WTC11 (cell line): ENCODE data around the gene DNAJC10. TPM values are rescaled to one million over a fixed set of nuclear protein-coding genes. Genes with fewer than 3 reads are reported as not detected.

Experiments
- ATAC-seq: fragments of 200-7000 bp; cut with Tn5 transposase; 2 replicates; pipeline ENCODE4 v1.10.0; 2021; ENCODE audit warnings: mild to moderate bottlenecking, moderate library complexity
- CTCF ChIA-PET: fragments of 300-600 bp; sonication (Branson Sonifier 250); formaldehyde crosslinking; loops from one replicate; lab custom pipeline; 2021; ENCODE audit warnings: antibody characterized with exemption; lab: Charles Lee
- POLR2A ChIA-PET: fragments of 350-600 bp; sonication (Branson Sonifier 250); formaldehyde crosslinking; loops from one replicate; lab custom pipeline; 2021; ENCODE audit warnings: antibody characterized with exemption; lab: Charles Lee
- DNase-seq: peaks from one replicate; pipeline ENCODE4 v3.0.0; 2021; ENCODE audit warnings: low spot score
- H3K27ac Mint-ChIP-seq: 2 replicates; pipeline ENCODE4 v1.8.0; 2021; ENCODE audit warnings: mixed read lengths
- H3K27me3 Mint-ChIP-seq: 2 replicates; pipeline ENCODE4 v1.8.0; 2021; ENCODE audit warnings: low read depth, mild to moderate bottlenecking, moderate library complexity, mixed read lengths
- H3K36me3 Mint-ChIP-seq: 2 replicates; pipeline ENCODE4 v1.8.0; 2021; ENCODE audit warnings: mixed read lengths
- H3K4me1 Mint-ChIP-seq: 2 replicates; pipeline ENCODE4 v1.8.0; 2022; ENCODE audit warnings: mixed read lengths
- H3K4me3 Mint-ChIP-seq: 2 replicates; pipeline ENCODE4 v1.8.0; 2021; ENCODE audit warnings: mild to moderate bottlenecking, moderate library complexity, mixed read lengths
- H3K9me3 Mint-ChIP-seq: 2 replicates; pipeline ENCODE4 v1.8.0; 2021; ENCODE audit warnings: mixed read lengths
- EMX1 ChIP-seq: fragments of 250-450 bp; sonication (Bioruptor Pico); IDR thresholded peaks from 2 replicates; pipeline ENCODE4 v1.8.0; 2021; ENCODE audit warnings: mild to moderate bottlenecking
- GRHL2 ChIP-seq: fragments of 250-450 bp; sonication (Bioruptor Pico); IDR thresholded peaks from 2 replicates; pipeline ENCODE4 v1.8.0; 2022; ENCODE audit warnings: mild to moderate bottlenecking, moderate library complexity; ENCODE audit not compliant: insufficient replicate concordance, severe bottlenecking
- JAZF1 ChIP-seq: fragments of 250-450 bp; sonication (Bioruptor Pico); IDR thresholded peaks from 2 replicates; pipeline ENCODE4 v1.9.0; 2021; ENCODE audit warnings: moderate library complexity, mild to moderate bottlenecking, inconsistent platforms
- KAT7 ChIP-seq: sonication (generic); formaldehyde crosslinking; IDR thresholded peaks from 2 replicates; pipeline ENCODE4 v1.8.1; 2023; ENCODE audit warnings: missing genetic modification reagents, mild to moderate bottlenecking, borderline replicate concordance
- NFATC4 ChIP-seq: fragments of 250-450 bp; sonication (Bioruptor Pico); IDR thresholded peaks from 2 replicates; pipeline ENCODE4 v1.9.0; 2021; ENCODE audit warnings: mild to moderate bottlenecking
- OVOL2 ChIP-seq: fragments of 250-450 bp; sonication (Bioruptor Pico); IDR thresholded peaks from 2 replicates; pipeline ENCODE4 v1.9.0; 2021; ENCODE audit warnings: mild to moderate bottlenecking, borderline replicate concordance
- RORB ChIP-seq: fragments of 250-450 bp; sonication (Bioruptor Pico); IDR thresholded peaks from 2 replicates; pipeline ENCODE4 v1.9.0; 2021; ENCODE audit warnings: mild to moderate bottlenecking
- SOX15 ChIP-seq: fragments of 250-450 bp; sonication (Bioruptor Pico); IDR thresholded peaks from 2 replicates; pipeline ENCODE4 v1.9.0; 2021; ENCODE audit warnings: mild to moderate bottlenecking
- ZNF121 ChIP-seq: sonication (generic); formaldehyde crosslinking; IDR thresholded peaks from 2 replicates; pipeline ENCODE4 v1.8.0; 2023; ENCODE audit warnings: missing genetic modification reagents
- ZNF263 ChIP-seq: sonication (generic); formaldehyde crosslinking; IDR thresholded peaks from 2 replicates; pipeline ENCODE4 v1.8.1; 2022; ENCODE audit warnings: low read depth, mild to moderate bottlenecking, moderate library complexity, missing genetic modification reagents
- ZNF317 ChIP-seq: sonication (generic); formaldehyde crosslinking; IDR thresholded peaks from 2 replicates; pipeline ENCODE4 v1.8.1; 2023; ENCODE audit warnings: low read depth, mild to moderate bottlenecking, moderate library complexity, missing genetic modification reagents, borderline replicate concordance
- ZNF416 ChIP-seq: fragments of 250-450 bp; sonication (Bioruptor Pico); IDR thresholded peaks from 2 replicates; pipeline ENCODE4 v1.9.0; 2021; ENCODE audit warnings: mild to moderate bottlenecking, inconsistent platforms
- total RNA-seq: library from RNA; stranded (reverse); gene quantifications from 3 replicates; pipeline ENCODE4 v1.2.3, GENCODE V29; 2021
- TF ChIP-seq, protein P1 (sequence below): sonication (generic); formaldehyde crosslinking; IDR thresholded peaks from 2 replicates; pipeline ENCODE4 v1.8.0; 2023; ENCODE audit warnings: mild to moderate bottlenecking, missing genetic modification reagents
- TF ChIP-seq, protein P2 (sequence below): fragments of 250-450 bp; sonication (Bioruptor Pico); IDR thresholded peaks from 2 replicates; pipeline ENCODE4 v1.8.0; 2021; ENCODE audit warnings: mild to moderate bottlenecking
- TF ChIP-seq, protein P3 (sequence below): sonication (generic); formaldehyde crosslinking; IDR thresholded peaks from 2 replicates; pipeline ENCODE4 v1.8.0; 2023; ENCODE audit warnings: missing genetic modification reagents
- TF ChIP-seq, protein P4 (sequence below): fragments of 250-450 bp; sonication (Bioruptor Pico); IDR thresholded peaks from 2 replicates; pipeline ENCODE4 v1.9.0; 2021; ENCODE audit warnings: moderate library complexity, mild to moderate bottlenecking, inconsistent platforms, borderline replicate concordance
- TF ChIP-seq, protein P5 (sequence below): sonication (generic); formaldehyde crosslinking; IDR thresholded peaks from 2 replicates; pipeline ENCODE4 v1.8.1; 2022; ENCODE audit warnings: low read depth, missing genetic modification reagents, borderline replicate concordance
- TF ChIP-seq, protein P6 (sequence below): sonication (generic); formaldehyde crosslinking; IDR thresholded peaks from 2 replicates; pipeline ENCODE4 v1.8.0; 2022; ENCODE audit warnings: mild to moderate bottlenecking, missing genetic modification reagents
- TF ChIP-seq, protein P7 (sequence below): sonication (generic); formaldehyde crosslinking; IDR thresholded peaks from 2 replicates; pipeline ENCODE4 v1.8.1; 2022; ENCODE audit warnings: mild to moderate bottlenecking, moderate library complexity, missing genetic modification reagents

DNAJC10 gene
- total RNA-seq, 1 experiment from 2014 or later: 109 TPM

DNA sequence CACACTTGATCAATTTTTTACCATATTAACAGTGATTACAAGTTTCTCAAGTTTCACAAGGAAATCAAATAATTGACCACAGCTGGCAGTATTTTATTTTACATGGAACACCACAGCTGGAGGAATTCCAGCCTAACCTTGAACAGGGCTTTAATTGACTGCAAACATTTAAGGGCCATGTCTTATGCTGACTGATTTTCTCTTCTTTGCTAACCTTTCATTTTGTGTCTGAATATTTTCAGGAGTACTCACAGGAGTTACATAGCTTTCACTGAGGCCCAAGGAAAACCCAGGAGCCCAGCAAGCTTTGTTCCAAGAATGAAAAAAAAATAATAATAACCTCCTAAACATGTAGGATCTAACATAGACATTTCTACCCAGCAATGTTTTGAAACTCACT lies 100.8 kb downstream of the DNAJC10 start:
- TF ChIP-seq, protein P1, sequence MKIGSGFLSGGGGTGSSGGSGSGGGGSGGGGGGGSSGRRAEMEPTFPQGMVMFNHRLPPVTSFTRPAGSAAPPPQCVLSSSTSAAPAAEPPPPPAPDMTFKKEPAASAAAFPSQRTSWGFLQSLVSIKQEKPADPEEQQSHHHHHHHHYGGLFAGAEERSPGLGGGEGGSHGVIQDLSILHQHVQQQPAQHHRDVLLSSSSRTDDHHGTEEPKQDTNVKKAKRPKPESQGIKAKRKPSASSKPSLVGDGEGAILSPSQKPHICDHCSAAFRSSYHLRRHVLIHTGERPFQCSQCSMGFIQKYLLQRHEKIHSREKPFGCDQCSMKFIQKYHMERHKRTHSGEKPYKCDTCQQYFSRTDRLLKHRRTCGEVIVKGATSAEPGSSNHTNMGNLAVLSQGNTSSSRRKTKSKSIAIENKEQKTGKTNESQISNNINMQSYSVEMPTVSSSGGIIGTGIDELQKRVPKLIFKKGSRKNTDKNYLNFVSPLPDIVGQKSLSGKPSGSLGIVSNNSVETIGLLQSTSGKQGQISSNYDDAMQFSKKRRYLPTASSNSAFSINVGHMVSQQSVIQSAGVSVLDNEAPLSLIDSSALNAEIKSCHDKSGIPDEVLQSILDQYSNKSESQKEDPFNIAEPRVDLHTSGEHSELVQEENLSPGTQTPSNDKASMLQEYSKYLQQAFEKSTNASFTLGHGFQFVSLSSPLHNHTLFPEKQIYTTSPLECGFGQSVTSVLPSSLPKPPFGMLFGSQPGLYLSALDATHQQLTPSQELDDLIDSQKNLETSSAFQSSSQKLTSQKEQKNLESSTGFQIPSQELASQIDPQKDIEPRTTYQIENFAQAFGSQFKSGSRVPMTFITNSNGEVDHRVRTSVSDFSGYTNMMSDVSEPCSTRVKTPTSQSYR (CRISPR knock-in tag): no peak
- TF ChIP-seq ZNF416 (CRISPR knock-in tag) (no peak), RORB (CRISPR knock-in tag) (no peak), SOX15 (CRISPR knock-in tag) (no peak), JAZF1 (no peak), EMX1 (no peak), OVOL2 (no peak), KAT7 (no peak)
- TF ChIP-seq, protein P2, sequence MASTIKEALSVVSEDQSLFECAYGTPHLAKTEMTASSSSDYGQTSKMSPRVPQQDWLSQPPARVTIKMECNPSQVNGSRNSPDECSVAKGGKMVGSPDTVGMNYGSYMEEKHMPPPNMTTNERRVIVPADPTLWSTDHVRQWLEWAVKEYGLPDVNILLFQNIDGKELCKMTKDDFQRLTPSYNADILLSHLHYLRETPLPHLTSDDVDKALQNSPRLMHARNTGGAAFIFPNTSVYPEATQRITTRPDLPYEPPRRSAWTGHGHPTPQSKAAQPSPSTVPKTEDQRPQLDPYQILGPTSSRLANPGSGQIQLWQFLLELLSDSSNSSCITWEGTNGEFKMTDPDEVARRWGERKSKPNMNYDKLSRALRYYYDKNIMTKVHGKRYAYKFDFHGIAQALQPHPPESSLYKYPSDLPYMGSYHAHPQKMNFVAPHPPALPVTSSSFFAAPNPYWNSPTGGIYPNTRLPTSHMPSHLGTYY (CRISPR knock-in tag): no peak
- TF ChIP-seq, protein P3, sequence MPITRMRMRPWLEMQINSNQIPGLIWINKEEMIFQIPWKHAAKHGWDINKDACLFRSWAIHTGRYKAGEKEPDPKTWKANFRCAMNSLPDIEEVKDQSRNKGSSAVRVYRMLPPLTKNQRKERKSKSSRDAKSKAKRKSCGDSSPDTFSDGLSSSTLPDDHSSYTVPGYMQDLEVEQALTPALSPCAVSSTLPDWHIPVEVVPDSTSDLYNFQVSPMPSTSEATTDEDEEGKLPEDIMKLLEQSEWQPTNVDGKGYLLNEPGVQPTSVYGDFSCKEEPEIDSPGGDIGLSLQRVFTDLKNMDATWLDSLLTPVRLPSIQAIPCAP (CRISPR knock-in tag): no peak
- TF ChIP-seq, protein P4, sequence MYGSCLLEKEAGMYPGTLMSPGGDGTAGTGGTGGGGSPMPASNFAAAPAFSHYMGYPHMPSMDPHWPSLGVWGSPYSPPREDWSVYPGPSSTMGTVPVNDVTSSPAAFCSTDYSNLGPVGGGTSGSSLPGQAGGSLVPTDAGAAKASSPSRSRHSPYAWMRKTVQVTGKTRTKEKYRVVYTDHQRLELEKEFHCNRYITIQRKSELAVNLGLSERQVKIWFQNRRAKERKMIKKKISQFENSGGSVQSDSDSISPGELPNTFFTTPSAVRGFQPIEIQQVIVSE: no peak
- TF ChIP-seq, all 79 proteins: peak for 0
- peak overlapping the region; percentile 58; the same call in 1 of the 2 replicates for H3K27ac Mint-ChIP-seq

DNA sequence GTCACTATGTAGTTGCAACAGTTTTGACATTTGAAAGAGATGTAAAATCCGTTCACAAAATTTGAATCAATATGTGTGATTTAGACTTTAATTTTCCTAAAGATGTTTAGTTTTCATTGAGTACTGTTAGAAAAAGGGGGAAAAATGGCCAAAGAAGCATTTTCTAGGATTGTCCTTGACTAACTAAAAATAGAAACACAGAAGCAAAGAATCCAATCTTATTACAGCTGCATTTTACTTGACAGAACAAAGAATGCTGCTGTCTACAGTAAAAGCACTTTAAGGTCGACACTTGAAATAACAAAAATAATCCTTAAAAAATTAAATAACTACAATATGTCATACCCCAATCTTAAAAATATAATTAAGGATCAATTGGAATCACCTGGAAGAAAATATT lies 101.5 kb downstream of the DNAJC10 start:
- CTCF ChIA-PET: interaction anchor here (2.8 to 3.6 kb wide), 2 partner anchors 50 kb away, joined by 13 to 15 read pairs; partner anchors contain the start of gene FRZB

More for the DNA sequence above, 100.8 kb downstream of the DNAJC10 start:
- H3K36me3 Mint-ChIP-seq: no peaks in the 10 kb centered on the region
- no peak for ATAC-seq
- H3K4me3 Mint-ChIP-seq: no peak overlapping the region
- peaks cover 38% of the 10 kb centered on the region for H3K4me1 Mint-ChIP-seq
- POLR2A ChIA-PET: no interaction called here
- peaks cover 17% of the 10 kb centered on the region for H3K27me3 Mint-ChIP-seq
- DNase-seq: no peak
- CTCF ChIA-PET: interaction anchor here (3.6 kb wide), 1 partner anchor 51 kb away, joined by 13 read pairs; the partner anchor contains the start of gene FRZB
- no peaks in the 10 kb centered on the region for H3K9me3 Mint-ChIP-seq

More for the DNA sequence above, 101.5 kb downstream of the DNAJC10 start:
- POLR2A ChIA-PET: no interaction called here
- H3K36me3 Mint-ChIP-seq: no peaks in the 10 kb centered on the region
- peaks cover 14% of the 10 kb centered on the region for H3K27me3 Mint-ChIP-seq
- no peak overlapping the region for H3K4me3 Mint-ChIP-seq
- DNase-seq (no peak), ATAC-seq (no peak)
- no peaks in the 10 kb centered on the region for H3K9me3 Mint-ChIP-seq
- H3K27ac Mint-ChIP-seq: no peak overlapping the region
- peaks cover 33% of the 10 kb centered on the region for H3K4me1 Mint-ChIP-seq
- TF ChIP-seq ZNF317 (CRISPR knock-in tag) (no peak), NFATC4 (CRISPR knock-in tag) (no peak), ZNF263 (CRISPR knock-in tag) (no peak), ZNF121 (CRISPR knock-in tag) (no peak), GRHL2 (CRISPR knock-in tag) (no peak)
- TF ChIP-seq, protein P5, sequence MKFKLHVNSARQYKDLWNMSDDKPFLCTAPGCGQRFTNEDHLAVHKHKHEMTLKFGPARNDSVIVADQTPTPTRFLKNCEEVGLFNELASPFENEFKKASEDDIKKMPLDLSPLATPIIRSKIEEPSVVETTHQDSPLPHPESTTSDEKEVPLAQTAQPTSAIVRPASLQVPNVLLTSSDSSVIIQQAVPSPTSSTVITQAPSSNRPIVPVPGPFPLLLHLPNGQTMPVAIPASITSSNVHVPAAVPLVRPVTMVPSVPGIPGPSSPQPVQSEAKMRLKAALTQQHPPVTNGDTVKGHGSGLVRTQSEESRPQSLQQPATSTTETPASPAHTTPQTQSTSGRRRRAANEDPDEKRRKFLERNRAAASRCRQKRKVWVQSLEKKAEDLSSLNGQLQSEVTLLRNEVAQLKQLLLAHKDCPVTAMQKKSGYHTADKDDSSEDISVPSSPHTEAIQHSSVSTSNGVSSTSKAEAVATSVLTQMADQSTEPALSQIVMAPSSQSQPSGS: no peak
- TF ChIP-seq, protein P6, sequence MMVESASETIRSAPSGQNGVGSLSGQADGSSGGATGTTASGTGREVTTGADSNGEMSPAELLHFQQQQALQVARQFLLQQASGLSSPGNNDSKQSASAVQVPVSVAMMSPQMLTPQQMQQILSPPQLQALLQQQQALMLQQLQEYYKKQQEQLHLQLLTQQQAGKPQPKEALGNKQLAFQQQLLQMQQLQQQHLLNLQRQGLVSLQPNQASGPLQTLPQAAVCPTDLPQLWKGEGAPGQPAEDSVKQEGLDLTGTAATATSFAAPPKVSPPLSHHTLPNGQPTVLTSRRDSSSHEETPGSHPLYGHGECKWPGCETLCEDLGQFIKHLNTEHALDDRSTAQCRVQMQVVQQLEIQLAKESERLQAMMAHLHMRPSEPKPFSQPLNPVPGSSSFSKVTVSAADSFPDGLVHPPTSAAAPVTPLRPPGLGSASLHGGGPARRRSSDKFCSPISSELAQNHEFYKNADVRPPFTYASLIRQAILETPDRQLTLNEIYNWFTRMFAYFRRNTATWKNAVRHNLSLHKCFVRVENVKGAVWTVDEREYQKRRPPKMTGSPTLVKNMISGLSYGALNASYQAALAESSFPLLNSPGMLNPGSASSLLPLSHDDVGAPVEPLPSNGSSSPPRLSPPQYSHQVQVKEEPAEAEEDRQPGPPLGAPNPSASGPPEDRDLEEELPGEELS (CRISPR knock-in tag): no peak
- TF ChIP-seq, protein P1 (CRISPR knock-in tag): no peak
- TF ChIP-seq, protein P7, sequence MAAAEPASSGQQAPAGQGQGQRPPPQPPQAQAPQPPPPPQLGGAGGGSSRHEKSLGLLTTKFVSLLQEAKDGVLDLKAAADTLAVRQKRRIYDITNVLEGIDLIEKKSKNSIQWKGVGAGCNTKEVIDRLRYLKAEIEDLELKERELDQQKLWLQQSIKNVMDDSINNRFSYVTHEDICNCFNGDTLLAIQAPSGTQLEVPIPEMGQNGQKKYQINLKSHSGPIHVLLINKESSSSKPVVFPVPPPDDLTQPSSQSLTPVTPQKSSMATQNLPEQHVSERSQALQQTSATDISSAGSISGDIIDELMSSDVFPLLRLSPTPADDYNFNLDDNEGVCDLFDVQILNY: no peak
